Measurements from ENCODE around the gene AGAP3. TPM values are rescaled to one million over a fixed set of nuclear protein-coding genes. Genes with fewer than 3 reads are reported as not detected.

The AGAP3 gene
- total RNA-seq, 2 experiments from 2014 or later = 30.0 to 36.2 TPM

- DNase-seq = peak; percentile 68
- Mint-ChIP-seq H3K27ac (no peak overlapping the region), H3K4me1 (peaks cover 10% of the 10 kb centered on the region), H3K27me3 (peaks cover 9% of the 10 kb centered on the region), H3K4me3 (no peak overlapping the region), H3K36me3 (no peaks in the 10 kb centered on the region), H3K9me3 (ENCODE audit: low read depth) (no peaks in the 10 kb centered on the region)
- ATAC-seq = peak; percentile 75
- CTCF ChIA-PET = interaction anchor here (0.7 to 1.9 kb wide), 3 partner anchors 9 to 62 kb away, joined by 3 to 7 read pairs (median 4); no protein-coding TSS in a partner anchor
These were observed 35.2 kb upstream of the AGAP3 start for GRCh38 chr7:151051108-151051507.

GRCh38 chr7:151053096-151053495, 33.2 kb upstream of the AGAP3 start:
- CTCF ChIA-PET = interaction anchor here (0.8 kb wide), 1 partner anchor 71 kb away, joined by 3 read pairs; no protein-coding TSS in a partner anchor
- Mint-ChIP-seq H3K4me3 (no peak overlapping the region), H3K27ac (no peak overlapping the region), H3K9me3 (ENCODE audit: low read depth) (no peaks in the 10 kb centered on the region), H3K27me3 (peaks cover 9% of the 10 kb centered on the region), H3K4me1 (peaks cover 20% of the 10 kb centered on the region), H3K36me3 (no peaks in the 10 kb centered on the region)
- no peak for ATAC-seq
- no peak for DNase-seq

GRCh38 chr7:151053751-151054150, 32.5 kb upstream of the AGAP3 start:
- H3K4me1 Mint-ChIP-seq = peaks cover 24% of the 10 kb centered on the region
- ATAC-seq (no peak), DNase-seq (no peak)
- H3K36me3 Mint-ChIP-seq = no peaks in the 10 kb centered on the region
- no peaks in the 10 kb centered on the region for H3K9me3 Mint-ChIP-seq (ENCODE audit: low read depth)
- CTCF ChIA-PET = no interaction called here
- no peak overlapping the region for H3K4me3 Mint-ChIP-seq
- peaks cover 9% of the 10 kb centered on the region for H3K27me3 Mint-ChIP-seq
- H3K27ac Mint-ChIP-seq = no peak overlapping the region

GRCh38 chr7:151056283-151056665, 30.0 kb upstream of the AGAP3 start:
- Mint-ChIP-seq H3K27ac (no peak overlapping the region), H3K9me3 (ENCODE audit: low read depth) (no peaks in the 10 kb centered on the region), H3K36me3 (no peaks in the 10 kb centered on the region), H3K27me3 (peaks cover 4% of the 10 kb centered on the region), H3K4me3 (peak overlapping the region; percentile 10), H3K4me1 (peaks cover 36% of the 10 kb centered on the region)
- ATAC-seq (no peak), DNase-seq (no peak)
- CTCF ChIA-PET = interaction anchor here (1.5 kb wide), 1 partner anchor 25 kb away, joined by 4 read pairs; the partner anchor contains the start of gene FASTK

GRCh38 chr7:151056666-151057505, 29.4 kb upstream of the AGAP3 start:
- H3K9me3 Mint-ChIP-seq (ENCODE audit: low read depth) = no peaks in the 10 kb centered on the region
- no peak for ATAC-seq
- H3K4me1 Mint-ChIP-seq = peaks cover 41% of the 10 kb centered on the region
- H3K27me3 Mint-ChIP-seq = peaks cover 2% of the 10 kb centered on the region
- H3K4me3 Mint-ChIP-seq = peak overlapping the region; percentile 91
- no peaks in the 10 kb centered on the region for H3K36me3 Mint-ChIP-seq
- CTCF ChIA-PET = interaction anchor here (1.0 to 1.4 kb wide), 2 partner anchors 28 to 94 kb away, joined by 3 to 6 read pairs; partner anchors contain the start of gene ABCB8
- no peak for DNase-seq
- peak overlapping the region; percentile 73 for H3K27ac Mint-ChIP-seq

- Mint-ChIP-seq H3K4me1 (peaks cover 41% of the 10 kb centered on the region), H3K9me3 (ENCODE audit: low read depth) (no peaks in the 10 kb centered on the region), H3K36me3 (no peaks in the 10 kb centered on the region), H3K27me3 (peaks cover under 1% of the 10 kb centered on the region), H3K27ac (peak within 1 kb of the TSS; percentile 97), H3K4me3 (peak within 1 kb of the TSS; percentile 91)
- ATAC-seq (peak; percentile 8), DNase-seq (peak; percentile 57)
- CTCF ChIA-PET = interaction anchor here (1.0 to 1.4 kb wide), 2 partner anchors 29 to 95 kb away, joined by 3 to 6 read pairs; partner anchors contain the start of gene ABCB8
These were observed 28.7 kb upstream of the AGAP3 start, which contains the start of gene CDK5 for GRCh38 chr7:151057506-151057988. Gene CDK5 (minus strand): TSS chr7:151057897. CDS start chr7:151057848, 49 bp downstream.

GRCh38 chr7:151057989-151058780, 28.1 kb upstream of the AGAP3 start:
- peak overlapping the region; percentile 97 for H3K27ac Mint-ChIP-seq
- ATAC-seq (peak; percentile 91), DNase-seq (peak; percentile 99)
- H3K27me3 Mint-ChIP-seq = no peaks in the 10 kb centered on the region
- peak overlapping the region; percentile 91 for H3K4me3 Mint-ChIP-seq
- H3K4me1 Mint-ChIP-seq = peaks cover 36% of the 10 kb centered on the region
- no peaks in the 10 kb centered on the region for H3K36me3 Mint-ChIP-seq
- CTCF ChIA-PET = interaction anchor here (0.7 to 1.4 kb wide), 15 partner anchors 8 to 96 kb away, joined by 3 to 6 read pairs (median 3); partner anchors contain the start of genes ABCB8 and FASTK
- no peaks in the 10 kb centered on the region for H3K9me3 Mint-ChIP-seq (ENCODE audit: low read depth)

- H3K27ac Mint-ChIP-seq = peak overlapping the region; percentile 97
- H3K9me3 Mint-ChIP-seq (ENCODE audit: low read depth) = no peaks in the 10 kb centered on the region
- no peaks in the 10 kb centered on the region for H3K36me3 Mint-ChIP-seq
- no peaks in the 10 kb centered on the region for H3K27me3 Mint-ChIP-seq
- peaks cover 34% of the 10 kb centered on the region for H3K4me1 Mint-ChIP-seq
- ATAC-seq (no peak), DNase-seq (no peak)
- CTCF ChIA-PET = interaction anchor here (0.7 to 1.4 kb wide), 13 partner anchors 9 to 96 kb away, joined by 3 to 5 read pairs (median 3); partner anchors contain the start of genes ABCB8 and FASTK
- peak overlapping the region; percentile 91 for H3K4me3 Mint-ChIP-seq
These were observed 27.4 kb upstream of the AGAP3 start for GRCh38 chr7:151058781-151059366.

- DNase-seq (peak; percentile 78), ATAC-seq (peak; percentile 28)
- Mint-ChIP-seq H3K4me3 (peak within 1 kb of the TSS; percentile 91), H3K9me3 (ENCODE audit: low read depth) (no peaks in the 10 kb centered on the region), H3K36me3 (no peaks in the 10 kb centered on the region), H3K27me3 (no peaks in the 10 kb centered on the region), H3K27ac (peak within 1 kb of the TSS; percentile 97), H3K4me1 (peaks cover 34% of the 10 kb centered on the region)
- CTCF ChIA-PET = interaction anchor here (0.7 to 1.4 kb wide), 14 partner anchors 8 to 116 kb away, joined by 3 to 6 read pairs (median 3); partner anchors contain the start of genes ABCB8, AGAP3 and FASTK
These were observed 26.7 kb upstream of the AGAP3 start, which contains the start of gene SLC4A2 for GRCh38 chr7:151059367-151060112. Gene SLC4A2 (plus strand): TSS chr7:151059589. CDS start chr7:151061988, 2,399 bp downstream.

GRCh38 chr7:151060113-151060415, 26.2 kb upstream of the AGAP3 start:
- H3K27ac Mint-ChIP-seq = peak overlapping the region; percentile 66
- ATAC-seq (no peak), DNase-seq (no peak)
- no peaks in the 10 kb centered on the region for H3K36me3 Mint-ChIP-seq
- H3K4me3 Mint-ChIP-seq = peak overlapping the region; percentile 91
- no peaks in the 10 kb centered on the region for H3K9me3 Mint-ChIP-seq (ENCODE audit: low read depth)
- H3K4me1 Mint-ChIP-seq = peaks cover 34% of the 10 kb centered on the region
- H3K27me3 Mint-ChIP-seq = no peaks in the 10 kb centered on the region
- CTCF ChIA-PET = interaction anchor here (0.7 to 1.3 kb wide), 12 partner anchors 9 to 116 kb away, joined by 3 to 7 read pairs (median 3); partner anchors contain the start of genes ABCB8, AGAP3 and FASTK

GRCh38 chr7:151060416-151061212, 25.7 kb upstream of the AGAP3 start:
- H3K9me3 Mint-ChIP-seq (ENCODE audit: low read depth) = no peaks in the 10 kb centered on the region
- no peak for DNase-seq
- H3K27me3 Mint-ChIP-seq = no peaks in the 10 kb centered on the region
- H3K36me3 Mint-ChIP-seq = peaks cover 3% of the 10 kb centered on the region
- peak overlapping the region; percentile 66 for H3K27ac Mint-ChIP-seq
- peaks cover 34% of the 10 kb centered on the region for H3K4me1 Mint-ChIP-seq
- no peak for ATAC-seq
- peak overlapping the region; percentile 91 for H3K4me3 Mint-ChIP-seq
- CTCF ChIA-PET = interaction anchor here (0.7 to 1.3 kb wide), 12 partner anchors 9 to 117 kb away, joined by 3 to 7 read pairs (median 3); partner anchors contain the start of genes ABCB8, AGAP3 and FASTK

Measured in activated CD8-positive, alpha-beta memory T cell treated with anti-CD3 and anti-CD28 coated beads, Interleukin-2, amount 10 ng/mL, durations not matched to agents 7 days and 5 days (primary cell).